Skeletal muscle tissue (tissue), 4 donors: Measurements from ENCODE around the gene KCNJ4. TPM values are rescaled to one million over a fixed set of nuclear protein-coding genes. Genes with fewer than 3 reads are reported as not detected.
"Not testable (repeated sequence)": the region's sequence is repeated elsewhere in the genome, so short reads cannot be mapped to it uniquely, and the experiment has no call there.

Source experiments
- H3K27ac ChIP-seq: one replicate; pipeline ENCODE4 v1.7.0; 2013; ENCODE audit warnings: mild to moderate bottlenecking, low read depth, low read length, inconsistent platforms
- H3K27me3 ChIP-seq, 3 donors: one replicate each; pipeline ENCODE4 v1.7.0; 2013; ENCODE audit warnings: low read length in 3 of 3; ENCODE audit not compliant: control insufficient read depth in 3 of 3, insufficient read depth in 3 of 3
- H3K36me3 ChIP-seq, 3 donors: one replicate each; pipeline ENCODE4 v1.7.0; 2013; ENCODE audit warnings: low read length in 3 of 3; ENCODE audit not compliant: control insufficient read depth in 3 of 3, insufficient read depth in 3 of 3
- H3K4me1 ChIP-seq, 3 donors: one replicate each; pipeline ENCODE4 v1.7.0; 2013; ENCODE audit warnings: low read length in 3 of 3, mild to moderate bottlenecking in 3 of 3; ENCODE audit not compliant: control insufficient read depth in 3 of 3, insufficient read depth in 3 of 3
- H3K4me3 ChIP-seq, 3 donors: one replicate each; pipeline ENCODE4 v1.7.0; 2013; ENCODE audit warnings: low read length in 3 of 3
- H3K9ac ChIP-seq, 3 donors: one replicate each; pipeline ENCODE4 v1.7.0; 2013; ENCODE audit warnings: low read length in 3 of 3, mild to moderate bottlenecking in 3 of 3, moderate library complexity in 2 of 3, low read depth in 1 of 3
- H3K9me3 ChIP-seq, 3 donors: one replicate each; pipeline ENCODE4 v1.7.0; 2013; ENCODE audit warnings: low read length in 3 of 3; ENCODE audit not compliant: control insufficient read depth in 3 of 3
- total RNA-seq: library from RNA; depleted of rRNA; stranded (reverse); fragments of >200 nt; gene quantifications from one replicate; pipeline ENCODE4 v1.2.3, GENCODE V29; 2014
- donor health status: Osteomylitis.

Gene KCNJ4
- total RNA-seq, 1 donor from 2014 or later: not detected

DNA sequence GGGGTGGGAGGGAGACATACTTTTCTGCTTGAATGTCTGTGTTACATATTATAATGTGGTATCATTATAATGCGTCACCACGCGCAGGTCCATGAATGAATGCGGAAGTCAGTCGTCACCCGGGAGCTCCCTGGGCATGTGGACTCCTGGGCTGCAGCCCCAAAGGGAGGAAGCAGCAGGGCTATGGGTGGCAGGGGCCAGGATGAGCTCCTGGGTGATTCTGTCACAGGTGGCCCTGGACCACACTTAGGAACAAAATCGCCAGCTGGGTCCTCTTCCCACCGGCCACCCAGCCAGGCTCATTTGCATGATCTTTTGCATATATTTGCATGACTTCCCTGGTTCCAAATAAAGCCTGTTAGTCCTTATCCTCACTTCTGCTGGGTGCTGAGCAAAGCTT is 51.2 kb downstream of the KCNJ4 start:
- no peaks in the 10 kb centered on the region for H3K36me3 ChIP-seq
- H3K9ac ChIP-seq: no peak overlapping the region
- H3K4me1 ChIP-seq: no peaks in the 10 kb centered on the region
- H3K27ac ChIP-seq: no peak overlapping the region
- peaks cover 0 to 2% (median 0%) of the 10 kb centered on the region in 3 donors for H3K27me3 ChIP-seq
- no peak overlapping the region for H3K4me3 ChIP-seq
- no peaks in the 10 kb centered on the region for H3K9me3 ChIP-seq

DNA sequence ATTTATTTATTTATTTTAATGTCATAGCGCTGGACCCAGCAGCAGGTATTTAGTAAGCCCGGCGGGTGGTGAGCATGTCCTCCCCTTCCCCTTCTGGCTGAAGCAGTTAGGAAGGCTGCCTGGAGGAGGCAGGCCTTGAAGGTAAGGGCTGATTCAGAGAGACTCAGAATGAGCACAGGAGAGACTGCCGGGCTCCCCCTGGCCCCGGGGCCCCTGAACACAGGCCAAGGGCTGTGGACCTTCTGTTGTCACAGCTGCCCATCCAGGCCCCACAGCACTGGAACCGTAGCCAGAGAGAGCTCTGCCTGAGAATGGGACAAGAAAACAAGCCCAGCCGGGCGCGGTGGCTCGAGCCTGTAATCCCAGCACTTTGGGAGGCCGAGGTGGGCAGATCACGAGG is 52.8 kb downstream of the KCNJ4 start:
- H3K4me1 ChIP-seq: no peaks in the 10 kb centered on the region
- no peak overlapping the region for H3K27ac ChIP-seq
- H3K36me3 ChIP-seq: no peaks in the 10 kb centered on the region
- H3K9me3 ChIP-seq: no peaks in the 10 kb centered on the region
- no peak overlapping the region for H3K4me3 ChIP-seq
- peaks cover 0 to 2% (median 0%) of the 10 kb centered on the region in 3 donors for H3K27me3 ChIP-seq
- no peak overlapping the region for H3K9ac ChIP-seq

DNA sequence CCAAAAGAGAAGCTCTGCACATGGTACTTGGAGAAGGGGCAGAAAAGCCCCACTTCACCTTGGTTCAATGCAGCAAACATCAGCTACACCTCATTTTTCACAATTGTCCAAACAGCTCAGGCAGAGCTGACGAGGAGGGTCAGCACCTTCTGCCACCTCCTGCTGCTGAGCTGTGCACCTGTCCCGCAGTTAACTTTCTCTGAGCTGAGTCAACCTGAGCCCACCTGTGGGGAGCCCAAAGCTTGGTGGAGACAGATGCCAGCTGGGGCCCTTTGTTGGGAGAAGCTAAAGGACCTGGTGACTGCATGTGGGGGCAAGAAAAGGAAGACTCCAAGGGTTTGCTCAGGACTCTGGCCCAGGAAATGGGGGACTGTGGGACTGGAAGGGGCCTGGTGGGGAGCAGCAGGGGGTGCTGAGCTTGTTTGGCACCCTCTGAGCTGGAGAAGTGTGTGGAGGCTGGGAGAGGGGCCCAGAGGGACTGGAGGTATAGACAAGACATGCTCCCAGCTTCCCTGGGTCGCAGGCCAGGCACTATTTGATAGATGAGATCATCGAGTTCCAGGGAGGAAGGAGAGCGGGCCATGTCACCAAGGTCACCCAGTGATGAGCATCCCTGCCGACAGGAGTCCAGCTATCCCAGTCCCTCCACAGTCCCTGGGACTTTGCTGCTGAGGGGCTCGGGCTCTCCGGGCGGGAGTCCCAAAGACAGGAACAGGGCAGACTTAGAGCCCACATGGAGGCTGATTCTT is 53.5 kb downstream of the KCNJ4 start:
- H3K27ac ChIP-seq: no peak overlapping the region
- H3K36me3 ChIP-seq: no peaks in the 10 kb centered on the region
- H3K4me3 ChIP-seq: no peak overlapping the region
- H3K9ac ChIP-seq: no peak overlapping the region
- no peaks in the 10 kb centered on the region for H3K9me3 ChIP-seq
- no peaks in the 10 kb centered on the region for H3K4me1 ChIP-seq
- H3K27me3 ChIP-seq: peaks cover 0 to 2% (median 0%) of the 10 kb centered on the region in 3 donors

- H3K27me3 ChIP-seq, H3K4me1 ChIP-seq, H3K27ac ChIP-seq, H3K9me3 ChIP-seq, H3K4me3 ChIP-seq, H3K36me3 ChIP-seq, H3K9ac ChIP-seq: not testable (repeated sequence)
These were observed 54.7 kb downstream of the KCNJ4 start for GRCh38 chr22:38400256-38400655.

DNA sequence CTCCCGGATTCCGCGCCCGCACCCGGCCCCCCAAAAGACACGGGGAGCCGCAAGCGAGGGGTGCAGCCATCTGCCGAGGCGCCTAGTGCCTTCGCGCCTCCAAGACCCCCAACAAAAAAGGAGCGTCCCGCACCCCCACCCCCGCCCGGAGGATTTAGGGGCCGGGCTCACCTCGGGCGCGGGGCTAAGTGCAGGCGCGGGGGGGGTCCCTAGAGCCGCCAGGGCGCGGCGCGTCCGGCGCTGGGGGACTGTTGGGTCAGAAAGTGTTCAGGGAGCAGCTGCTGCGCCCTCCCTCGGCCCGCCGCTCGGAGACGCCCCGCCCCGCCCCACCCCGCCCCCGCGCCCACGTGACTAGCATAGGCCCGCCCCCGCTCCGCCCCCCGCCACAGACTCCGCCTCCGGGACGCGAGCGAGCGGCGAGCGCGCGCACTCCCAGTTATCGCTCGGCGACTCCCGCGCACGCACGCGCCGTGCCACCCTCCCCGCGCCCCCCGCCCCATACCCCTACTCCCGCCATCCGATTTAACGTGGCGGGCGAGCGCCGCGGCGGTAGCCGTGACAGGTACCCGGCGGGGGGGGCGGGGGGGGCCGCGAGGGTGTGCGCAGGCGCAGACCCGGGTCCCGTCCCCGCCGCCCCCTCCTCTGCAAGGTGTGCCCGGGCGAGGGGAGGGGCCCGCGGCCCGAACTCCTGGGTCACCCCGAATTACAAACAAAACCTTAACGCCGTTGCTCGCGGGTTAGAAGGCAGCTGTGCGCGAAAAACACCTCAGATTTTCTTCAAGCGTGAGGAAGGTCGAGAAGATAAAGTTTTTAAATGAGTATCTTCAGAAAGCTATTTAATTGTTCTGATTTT is 56.2 kb downstream of the KCNJ4 start:
- Histone ChIP-seq H3K27ac (peak overlapping the region; percentile 76), H3K9me3 (no peaks in the 10 kb centered on the region), H3K4me1 (no peaks in the 10 kb centered on the region), H3K9ac (peak overlapping the region; percentile 61 to 80 (median 62)), H3K36me3 (no peaks in the 10 kb centered on the region), H3K27me3 (peaks cover 0 to 2% (median 0%) of the 10 kb centered on the region in 3 donors), H3K4me3 (peak overlapping the region; percentile 66 to 70 (median 67))

DNA sequence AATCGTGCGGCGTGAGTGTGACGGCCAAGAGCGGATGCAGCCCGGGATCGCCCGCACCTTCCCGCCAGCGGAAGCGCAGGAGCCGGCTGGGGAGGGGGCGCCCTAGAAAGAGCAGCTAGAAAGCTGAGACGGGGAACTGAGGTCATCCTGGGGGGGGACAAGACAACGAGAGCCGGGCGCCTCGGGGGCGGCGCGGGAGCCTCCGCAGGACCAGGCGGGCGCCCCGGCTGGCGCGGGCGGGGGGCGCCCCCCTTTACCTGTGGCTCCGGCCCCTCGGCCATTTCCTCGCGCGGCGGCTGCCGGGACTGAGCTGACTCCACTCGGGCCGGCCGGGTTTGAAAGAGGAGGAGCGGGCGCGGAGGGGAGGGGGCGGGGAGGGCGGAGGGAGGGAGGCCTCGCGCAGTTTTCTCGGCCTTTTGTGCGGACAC is 56.8 kb downstream of the KCNJ4 start:
- H3K4me1 ChIP-seq, H3K36me3 ChIP-seq, H3K27me3 ChIP-seq, H3K9me3 ChIP-seq: not testable (repeated sequence)
- Histone ChIP-seq H3K27ac (peak overlapping the region; percentile 76), H3K4me3 (peak overlapping the region in 2 of 3 donors; percentile 67), H3K9ac (peak overlapping the region; percentile 51 to 82 (median 70))

GRCh38 chr22:38397189-38398085 is 57.6 kb downstream of the KCNJ4 start:
- H3K9me3 ChIP-seq: no peaks in the 10 kb centered on the region
- H3K27me3 ChIP-seq: no peaks in the 10 kb centered on the region
- peak overlapping the region; percentile 76 for H3K27ac ChIP-seq
- H3K4me3 ChIP-seq: peak overlapping the region; percentile 66 to 67 (median 67)
- peak overlapping the region; percentile 70 to 76 (median 72) for H3K9ac ChIP-seq
- no peaks in the 10 kb centered on the region for H3K36me3 ChIP-seq
- no peaks in the 10 kb centered on the region for H3K4me1 ChIP-seq

DNA sequence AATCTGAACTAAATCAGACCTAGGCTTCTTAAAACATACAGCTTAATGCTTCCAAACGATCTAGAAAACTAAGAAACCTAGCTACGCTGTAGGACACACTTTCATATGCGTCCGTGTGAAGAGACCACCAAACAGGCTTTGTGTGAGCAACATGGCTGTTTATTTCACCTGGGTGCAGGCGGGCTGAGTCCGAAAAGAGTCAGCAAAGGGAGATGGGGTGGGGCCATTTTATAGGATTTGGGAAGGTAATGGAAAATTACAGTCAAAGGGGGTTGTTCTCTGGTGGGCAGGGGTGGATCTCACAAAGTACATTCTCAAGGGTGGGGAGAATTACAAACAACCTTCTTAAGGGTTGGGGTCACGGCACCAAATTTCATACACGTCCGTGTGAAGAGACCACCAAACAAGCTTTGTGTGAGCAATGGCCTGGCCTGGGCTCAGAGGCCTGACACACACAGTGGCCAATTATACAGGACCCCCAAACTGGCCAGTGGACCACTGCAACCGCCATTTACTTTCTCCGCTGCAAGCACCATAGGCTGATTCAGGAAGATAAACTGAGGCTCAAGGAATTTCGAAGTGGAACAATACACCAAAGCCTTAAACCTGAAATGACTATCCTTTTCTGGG is 58.4 kb downstream of the KCNJ4 start:
- not testable (repeated sequence) for H3K4me3 ChIP-seq, H3K9me3 ChIP-seq

GRCh38 chr22:38395944-38396343 is 59.1 kb downstream of the KCNJ4 start:
- H3K27me3 ChIP-seq, H3K27ac ChIP-seq, H3K4me3 ChIP-seq, H3K9me3 ChIP-seq, H3K9ac ChIP-seq, H3K4me1 ChIP-seq, H3K36me3 ChIP-seq: not testable (repeated sequence)

More for the DNA sequence above, 58.4 kb downstream of the KCNJ4 start:
- peak overlapping the region; percentile 76 for H3K27ac ChIP-seq
- not testable (repeated sequence) for H3K9ac ChIP-seq, H3K4me1 ChIP-seq, H3K27me3 ChIP-seq, H3K36me3 ChIP-seq
